GM20431 (cell line): Measurements from ENCODE around the gene SIRPA.

ENCODE experiments used
- in situ Hi-C: fragments of 300-500 bp; cut with MseI, MboI; formaldehyde crosslinking; loops from one replicate; pipeline ENCODE4 v1.15.0; 2020; ENCODE audit warnings: low sequenced_read_pairs; ENCODE audit not compliant: unreplicated experiment

SIRPA gene

GRCh38 chr20:1968964-1969363 lies 73.8 kb downstream of the SIRPA start:
- in situ Hi-C loops: no loop called here

- in situ Hi-C loops: no loop called here
These were observed 76.8 kb downstream of the SIRPA start for GRCh38 chr20:1971893-1972586.

- in situ Hi-C loops: no loop called here
These were observed 78.6 kb downstream of the SIRPA start for GRCh38 chr20:1973601-1974440.

DNA sequence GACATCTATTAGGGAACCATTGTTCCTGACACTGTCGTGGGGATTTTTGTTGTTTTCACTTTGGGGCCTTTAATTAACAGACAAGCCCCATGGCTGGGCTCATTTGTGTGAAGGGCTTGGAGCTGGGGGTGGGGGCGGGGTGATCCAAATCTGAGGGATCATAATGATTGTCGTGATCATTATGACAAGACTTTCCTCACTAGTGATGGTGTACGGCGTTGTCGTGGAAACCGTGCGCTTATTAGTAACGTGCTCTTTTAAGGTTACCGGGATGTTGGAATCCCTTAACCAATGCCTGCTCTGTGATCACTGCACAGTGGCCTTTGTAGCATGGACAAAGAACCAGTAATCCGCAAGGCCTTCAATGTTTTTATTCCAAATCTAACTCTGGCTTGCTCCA lies 80.1 kb downstream of the SIRPA start:
- in situ Hi-C loops: loop anchor here (25.0 kb wide), 1 partner anchor 187 kb away; no protein-coding TSS in a partner anchor

DNA sequence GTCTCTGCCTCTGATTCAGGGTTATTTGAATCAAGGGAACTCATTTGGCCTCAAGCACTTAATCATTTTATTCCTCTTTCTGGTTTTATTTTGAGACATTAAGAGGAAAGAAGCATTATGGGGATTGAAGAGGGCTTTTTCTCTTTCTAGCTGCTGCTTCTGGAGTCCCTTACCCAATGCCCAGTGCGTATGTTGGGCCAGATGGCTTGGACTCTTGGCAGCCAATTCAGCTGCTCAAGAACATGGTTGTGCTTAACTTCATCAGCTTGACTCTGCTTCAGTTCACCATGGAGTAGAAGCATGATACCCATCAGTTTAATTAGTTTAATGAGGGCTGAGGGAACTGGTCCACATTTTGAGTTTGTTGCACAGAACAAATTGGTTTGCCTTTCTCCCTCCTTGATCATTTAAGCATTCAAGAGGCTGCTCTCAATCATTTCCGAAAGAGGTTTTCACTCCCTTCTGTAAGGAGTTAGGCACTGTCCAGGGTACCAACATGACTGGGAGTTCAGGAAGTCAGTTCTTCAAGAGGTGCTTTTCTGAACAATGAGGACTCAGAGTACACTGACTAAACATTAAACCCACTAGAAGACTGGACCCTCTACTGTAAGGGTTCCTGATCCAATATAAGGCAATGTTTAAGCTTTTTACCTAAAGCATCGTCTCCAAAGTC lies 84.0 kb downstream of the SIRPA start:
- in situ Hi-C loops: loop anchor here (25.0 kb wide), 1 partner anchor 183 kb away; no protein-coding TSS in a partner anchor

DNA sequence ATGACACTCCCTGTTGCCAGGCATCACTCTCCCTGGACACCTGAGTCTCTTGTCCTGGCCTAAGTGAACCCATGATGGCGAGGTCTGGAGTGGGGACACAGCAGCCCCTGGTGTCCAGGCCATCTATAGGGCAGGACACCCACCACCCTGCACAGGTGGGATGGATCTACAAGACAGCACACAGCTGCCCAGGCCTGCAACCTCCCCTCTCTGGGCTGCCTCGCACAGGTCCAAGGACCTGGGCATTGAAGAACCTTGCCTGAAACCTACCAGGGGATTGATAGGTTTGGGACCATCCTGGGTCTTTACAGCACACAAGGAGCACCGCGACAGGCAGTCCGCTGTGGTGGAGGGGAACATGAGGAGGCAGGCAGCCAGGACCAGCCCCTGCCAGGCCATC lies 87.5 kb downstream of the SIRPA start:
- in situ Hi-C loops: loop anchor here (25.0 kb wide), 1 partner anchor 180 kb away; no protein-coding TSS in a partner anchor

- in situ Hi-C loops: loop anchor here (25.0 kb wide), 1 partner anchor 179 kb away; no protein-coding TSS in a partner anchor
These were observed 88.1 kb downstream of the SIRPA start for GRCh38 chr20:1983301-1983700.

DNA sequence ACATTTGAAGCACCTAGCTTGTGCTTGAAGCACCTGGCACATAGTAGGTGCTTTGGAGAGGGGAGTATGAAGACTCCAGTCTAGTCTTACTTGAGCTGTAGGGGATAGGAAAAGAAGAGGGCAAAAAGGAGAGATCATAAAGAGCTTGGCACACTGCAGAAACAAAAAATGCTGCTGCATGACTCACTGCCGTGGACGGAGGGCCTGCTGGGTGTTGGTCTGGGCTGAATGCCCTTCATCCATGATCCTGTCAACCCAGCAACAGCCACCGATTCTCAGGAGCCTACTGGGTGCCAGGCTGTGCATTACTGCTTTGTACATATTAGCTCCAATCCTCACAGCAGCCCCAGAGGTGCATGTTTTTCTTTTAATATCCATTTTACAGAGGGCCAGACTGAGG lies 92.6 kb downstream of the SIRPA start:
- in situ Hi-C loops: loop anchor here (25.0 kb wide), 1 partner anchor 174 kb away; no protein-coding TSS in a partner anchor
